AG04449 (cell line): ENCODE data around the gene CD59.

Source experiments
- CTCF ChIA-PET: fragments of 350-600 bp; formaldehyde crosslinking; extraction: SDS; loops from one replicate; lab custom pipeline; 2021; ENCODE audit warnings: antibody characterized with exemption; lab: Yijun Ruan, JAX
- POLR2A ChIA-PET: fragments of 400-600, 350-600 bp; formaldehyde crosslinking; extraction: SDS; loops from one replicate; lab custom pipeline; 2020; ENCODE audit warnings: antibody characterized with exemption, inconsistent platforms; lab: Yijun Ruan, JAX
- DNase-seq: peaks from one replicate; pipeline ENCODE4 v3.0.0-alpha.2; 2010; ENCODE audit warnings: low read depth, low spot score
- H3K4me3 ChIP-seq: 2 replicates; pipeline ENCODE4 v1.5.1; 2011; ENCODE audit warnings: low read depth, mild to moderate bottlenecking, control low read depth, low read length
- CTCF ChIP-seq: IDR thresholded peaks from one replicate; pipeline ENCODE4 v1.5.1; 2011; ENCODE audit warnings: mild to moderate bottlenecking, moderate library complexity, low read length, control low read depth, inconsistent platforms; ENCODE audit not compliant: insufficient read depth; ENCODE audit errors: missing control alignments

CD59 gene

GRCh38 chr11:33697997-33698396, 38.2 kb downstream of the CD59 start:
- CTCF ChIA-PET: no interaction called here
- POLR2A ChIA-PET: interaction anchor here (0.7 kb wide), 1 partner anchor 17 kb away, joined by 3 read pairs; no protein-coding TSS in a partner anchor
- TF ChIP-seq CTCF: no peak

GRCh38 chr11:33696931-33697638, 39.1 kb downstream of the CD59 start:
- TF ChIP-seq CTCF: no peak
- H3K4me3 ChIP-seq: no peak overlapping the region
- ChIA-PET POLR2A (no interaction called here), CTCF (no interaction called here)
- DNase-seq: no peak

More at GRCh38 chr11:33697997-33698396, 38.2 kb downstream of the CD59 start:
- no peak for DNase-seq
- no peak overlapping the region for H3K4me3 ChIP-seq

GRCh38 chr11:33696411-33696810, 39.8 kb downstream of the CD59 start:
- ChIA-PET POLR2A (no interaction called here), CTCF (no interaction called here)
- H3K4me3 ChIP-seq: no peak overlapping the region
- DNase-seq: no peak
- no peak for TF ChIP-seq CTCF

GRCh38 chr11:33695051-33695566, 41.1 kb downstream of the CD59 start:
- no peak for TF ChIP-seq CTCF
- CTCF ChIA-PET: interaction anchor here (0.8 to 11.1 kb wide), 5 partner anchors 10 to 508 kb away, joined by 3 to 110 read pairs (median 3); no protein-coding TSS in a partner anchor
- no peak overlapping the region for H3K4me3 ChIP-seq
- POLR2A ChIA-PET: no interaction called here
- DNase-seq: no peak

- no peak for TF ChIP-seq CTCF
- ChIA-PET CTCF (interaction anchor here (0.8 to 11.1 kb wide), 6 partner anchors 11 to 507 kb away, joined by 3 to 110 read pairs (median 4); no protein-coding TSS in a partner anchor), POLR2A (no interaction called here)
- no peak overlapping the region for H3K4me3 ChIP-seq
- no peak for DNase-seq
Measured at GRCh38 chr11:33694346-33695050, 41.7 kb downstream of the CD59 start.

- DNase-seq: no peak
- ChIA-PET CTCF (interaction anchor here (1.0 to 12.5 kb wide), 11 partner anchors 11 to 329 kb away, joined by 3 to 396 read pairs (median 7); partner anchors contain the start of gene CD59), POLR2A (interaction anchor here (0.6 to 3.5 kb wide), 8 partner anchors 8 to 320 kb away, joined by 3 to 31 read pairs (median 5); partner anchors contain the start of genes C11orf91 and CD59)
- no peak overlapping the region for H3K4me3 ChIP-seq
- TF ChIP-seq CTCF: no peak
Measured at GRCh38 chr11:33692541-33692940, 43.7 kb downstream of the CD59 start.
